PC-9 (cell line): Measurements from ENCODE around the gene PTPRT. TPM values are rescaled to one million over a fixed set of nuclear protein-coding genes. Genes with fewer than 3 reads are reported as not detected.

ENCODE experiments used
- BruUV-seq: library from RNA; stranded (reverse); fragments of 400-500 nt; replicated peaks from 2 replicates; lab custom pipeline; 2021; lab: Mats Ljungman, UMichigan
- CTCF ChIA-PET: fragments of 300-600 bp; sonication (Branson Sonifier 250); formaldehyde crosslinking; loops from one replicate; lab custom pipeline; 2022; ENCODE audit warnings: antibody characterized with exemption; lab: Charles Lee
- POLR2A ChIA-PET: fragments of 300-600 bp; sonication (Branson Sonifier 250); formaldehyde crosslinking; loops from one replicate; lab custom pipeline; 2022; ENCODE audit warnings: antibody characterized with exemption; ENCODE audit not compliant: unreplicated experiment; lab: Charles Lee
- DNase-seq, 2 experiments: peaks; one replicate each; pipeline versions ENCODE4 v3.0.0 to v3.0.0-alpha.2; 2015 to 2022; ENCODE audit warnings: mixed read lengths in 1 of 2
- H2AFZ ChIP-seq: fragments of 200-600 bp; sonication (generic); 2 replicates; pipeline ENCODE4 v1.8.1; 2017; ENCODE audit warnings: antibody characterized with exemption
- H3F3A ChIP-seq: fragments of 200-600 bp; sonication (generic); 2 replicates; pipeline ENCODE4 v1.8.1; 2017; ENCODE audit warnings: antibody characterized with exemption, mild to moderate bottlenecking, low read depth; ENCODE audit not compliant: insufficient read depth
- H3K27ac ChIP-seq: fragments of 200-600 bp; sonication (generic); 2 replicates; pipeline ENCODE4 v1.6.1; 2016; ENCODE audit warnings: mixed run types
- H3K27me3 ChIP-seq: fragments of 200-600 bp; sonication (generic); 2 replicates; pipeline ENCODE4 v1.6.1; 2016; ENCODE audit warnings: low read depth, mixed run types; ENCODE audit not compliant: insufficient read depth
- H3K36me3 ChIP-seq: fragments of 200-600 bp; sonication (generic); 2 replicates; pipeline ENCODE4 v1.6.1; 2016; ENCODE audit warnings: low read depth, mixed run types
- H3K4me1 ChIP-seq: fragments of 200-600 bp; sonication (generic); replicated peaks from 2 replicates; pipeline ENCODE4 v1.6.1; 2016; ENCODE audit warnings: mixed run types; ENCODE audit not compliant: insufficient read depth
- H3K4me2 ChIP-seq: fragments of 200-600 bp; sonication (generic); 2 replicates; pipeline ENCODE4 v1.6.1; 2017; ENCODE audit warnings: mixed run types
- H3K4me3 ChIP-seq: fragments of 200-600 bp; sonication (generic); 2 replicates; pipeline ENCODE4 v1.6.1; 2016; ENCODE audit warnings: mixed run types
- H3K79me2 ChIP-seq: fragments of 200-600 bp; sonication (generic); 2 replicates; pipeline ENCODE4 v1.6.1; 2017; ENCODE audit warnings: low read depth, mixed run types
- H3K9me2 ChIP-seq: fragments of 200-600 bp; sonication (generic); 2 replicates; pipeline ENCODE4 v1.8.1; 2017; ENCODE audit warnings: mild to moderate bottlenecking; ENCODE audit not compliant: insufficient read depth
- H3K9me3 ChIP-seq: fragments of 200-600 bp; sonication (generic); 2 replicates; pipeline ENCODE4 v1.8.1; 2016; ENCODE audit warnings: low read depth; ENCODE audit not compliant: insufficient read depth
- H4K20me1 ChIP-seq: fragments of 200-600 bp; sonication (generic); 2 replicates; pipeline ENCODE4 v1.8.1; 2017; ENCODE audit not compliant: insufficient read depth
- EZH2 ChIP-seq: fragments of 200-600 bp; sonication (generic); IDR thresholded peaks from 2 replicates; pipeline ENCODE4 v1.8.0; 2017; ENCODE audit warnings: antibody characterized with exemption, low read depth
- intact Hi-C: fragments of 100-400 bp; cut with micrococcal nuclease; formaldehyde crosslinking; loops from one replicate; pipeline ENCODE4 v1.10.0; 2022; ENCODE audit not compliant: unreplicated experiment
- total RNA-seq: library from RNA; stranded (reverse); gene quantifications from 2 replicates; pipeline ENCODE4 v1.2.3, GENCODE V29; 2021
- TF ChIP-seq, protein P1 (sequence below): fragments of 200-600 bp; sonication (generic); conservative IDR thresholded peaks from 2 replicates; pipeline ENCODE4 v1.6.1; 2017; ENCODE audit warnings: mixed run types, antibody characterized with exemption, mild to moderate bottlenecking, moderate library complexity

PTPRT gene
- total RNA-seq, 1 experiment from 2014 or later = not detected

DNA sequence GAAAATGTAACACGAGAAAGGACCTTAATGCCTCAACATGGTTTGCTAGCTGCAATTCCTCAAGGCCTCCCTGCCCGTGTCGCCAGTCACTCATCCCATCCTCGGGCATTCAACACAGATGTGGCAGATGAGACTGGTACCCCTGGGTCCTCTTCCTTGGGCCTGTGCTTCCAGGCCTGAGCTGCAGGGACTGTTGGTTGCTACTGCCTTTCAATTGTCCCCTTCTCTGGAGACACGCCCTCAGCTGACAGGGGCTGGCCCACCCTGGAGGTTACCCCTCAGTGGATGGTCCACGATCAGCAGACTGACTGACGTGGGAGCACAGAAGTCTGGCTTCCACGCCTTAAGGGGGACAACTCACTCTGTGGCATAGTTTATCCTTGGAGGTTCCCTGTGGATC, 1076.5 kb downstream of the PTPRT start:
- H3F3A ChIP-seq = no peaks in the 10 kb centered on the region
- ChIA-PET POLR2A (no interaction called here), CTCF (no interaction called here)
- H4K20me1 ChIP-seq = no peaks in the 10 kb centered on the region
- no peaks in the 10 kb centered on the region for H3K36me3 ChIP-seq
- DNase-seq = no peak
- no peaks in the 10 kb centered on the region for H3K4me1 ChIP-seq
- intact Hi-C loops = no loop called here
- H3K9me2 ChIP-seq = no peaks in the 10 kb centered on the region
- no peaks in the 10 kb centered on the region for H3K79me2 ChIP-seq
- no peak overlapping the region for H3K27ac ChIP-seq
- H3K27me3 ChIP-seq = peaks cover 48% of the 10 kb centered on the region
- no peaks in the 10 kb centered on the region for H3K9me3 ChIP-seq
- TF ChIP-seq EZH2 = no peak
- TF ChIP-seq, protein P1, sequence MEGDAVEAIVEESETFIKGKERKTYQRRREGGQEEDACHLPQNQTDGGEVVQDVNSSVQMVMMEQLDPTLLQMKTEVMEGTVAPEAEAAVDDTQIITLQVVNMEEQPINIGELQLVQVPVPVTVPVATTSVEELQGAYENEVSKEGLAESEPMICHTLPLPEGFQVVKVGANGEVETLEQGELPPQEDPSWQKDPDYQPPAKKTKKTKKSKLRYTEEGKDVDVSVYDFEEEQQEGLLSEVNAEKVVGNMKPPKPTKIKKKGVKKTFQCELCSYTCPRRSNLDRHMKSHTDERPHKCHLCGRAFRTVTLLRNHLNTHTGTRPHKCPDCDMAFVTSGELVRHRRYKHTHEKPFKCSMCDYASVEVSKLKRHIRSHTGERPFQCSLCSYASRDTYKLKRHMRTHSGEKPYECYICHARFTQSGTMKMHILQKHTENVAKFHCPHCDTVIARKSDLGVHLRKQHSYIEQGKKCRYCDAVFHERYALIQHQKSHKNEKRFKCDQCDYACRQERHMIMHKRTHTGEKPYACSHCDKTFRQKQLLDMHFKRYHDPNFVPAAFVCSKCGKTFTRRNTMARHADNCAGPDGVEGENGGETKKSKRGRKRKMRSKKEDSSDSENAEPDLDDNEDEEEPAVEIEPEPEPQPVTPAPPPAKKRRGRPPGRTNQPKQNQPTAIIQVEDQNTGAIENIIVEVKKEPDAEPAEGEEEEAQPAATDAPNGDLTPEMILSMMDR = no peak
- no peak overlapping the region for H3K4me3 ChIP-seq
- no TSS peak for BruUV-seq
- H3K4me2 ChIP-seq = no peak overlapping the region
- H2AFZ ChIP-seq = no peak overlapping the region

DNA sequence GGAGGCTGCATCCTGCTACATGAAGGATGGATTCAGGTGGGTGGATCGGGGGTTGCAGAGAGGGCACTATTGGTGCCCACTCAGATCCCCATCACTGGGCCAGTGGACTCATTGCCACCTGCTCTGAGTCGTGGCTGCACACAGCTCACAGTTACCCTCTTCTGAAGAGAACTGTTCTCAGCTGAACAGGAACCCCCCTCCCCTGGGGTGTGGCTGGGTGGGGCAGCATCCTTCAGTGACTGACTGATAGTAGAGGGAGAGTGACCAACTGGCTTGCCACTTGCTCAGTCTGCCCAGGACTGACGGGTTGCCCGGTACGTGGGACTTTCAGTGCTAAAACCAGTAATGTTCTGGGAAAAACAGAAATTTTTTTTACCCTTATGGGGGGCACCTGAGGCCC, 1077.5 kb downstream of the PTPRT start:
- POLR2A ChIA-PET = no interaction called here
- Histone ChIP-seq H2AFZ (no peak overlapping the region), H3K36me3 (no peaks in the 10 kb centered on the region), H3K9me2 (no peaks in the 10 kb centered on the region), H3K79me2 (no peaks in the 10 kb centered on the region), H3K4me3 (no peak overlapping the region), H3K9me3 (no peaks in the 10 kb centered on the region), H3K27ac (no peak overlapping the region), H3K27me3 (peaks cover 42% of the 10 kb centered on the region), H3F3A (no peaks in the 10 kb centered on the region), H3K4me2 (no peak overlapping the region), H3K4me1 (no peaks in the 10 kb centered on the region), H4K20me1 (no peaks in the 10 kb centered on the region)
- BruUV-seq = no TSS peak
- CTCF ChIA-PET = no interaction called here
- no peak for DNase-seq
- TF ChIP-seq, protein P1 = no peak
- TF ChIP-seq EZH2 = no peak
- intact Hi-C loops = no loop called here

DNA sequence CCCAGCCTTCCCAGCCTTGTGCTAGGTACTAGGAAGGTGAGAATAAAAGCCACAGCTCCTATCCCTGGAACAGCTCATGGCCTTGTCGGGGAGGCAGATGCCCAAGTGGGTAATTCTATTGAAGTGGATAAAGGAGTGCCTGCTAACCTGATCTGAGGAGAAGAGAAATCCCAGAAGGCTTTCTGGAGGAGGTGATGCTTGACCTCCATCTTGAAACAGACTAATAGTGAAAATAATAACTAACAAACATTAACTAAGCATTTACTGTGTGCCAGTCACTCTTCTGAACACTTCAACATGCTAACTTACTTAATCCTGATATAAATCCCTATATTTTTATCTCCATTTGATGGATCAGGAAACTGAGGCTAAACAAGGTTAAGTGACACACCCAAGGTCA, 1078.4 kb downstream of the PTPRT start:
- H4K20me1 ChIP-seq = no peaks in the 10 kb centered on the region
- peaks cover 42% of the 10 kb centered on the region for H3K27me3 ChIP-seq
- POLR2A ChIA-PET = no interaction called here
- CTCF ChIA-PET = no interaction called here
- intact Hi-C loops = no loop called here
- no peaks in the 10 kb centered on the region for H3K4me1 ChIP-seq
- DNase-seq = no peak
- TF ChIP-seq, protein P1 = no peak
- no peak for TF ChIP-seq EZH2
- H3K9me2 ChIP-seq = no peaks in the 10 kb centered on the region
- no peak overlapping the region for H2AFZ ChIP-seq
- H3K9me3 ChIP-seq = no peaks in the 10 kb centered on the region
- H3K4me3 ChIP-seq = no peak overlapping the region
- BruUV-seq = no TSS peak
- H3K27ac ChIP-seq = no peak overlapping the region
- H3K36me3 ChIP-seq = no peaks in the 10 kb centered on the region
- H3K4me2 ChIP-seq = no peak overlapping the region
- no peaks in the 10 kb centered on the region for H3F3A ChIP-seq
- no peaks in the 10 kb centered on the region for H3K79me2 ChIP-seq
